Stimulated activated CD8-positive, alpha-beta memory T cell treated with anti-CD3 and anti-CD28 coated beads, Interleukin-4, amount 100 ng/mL, for 48 hours (primary cell): ENCODE results near the gene KIFC3.
"Not testable (repeated sequence)": the region's sequence is repeated elsewhere in the genome, so short reads cannot be mapped to it uniquely, and the experiment has no call there.

Experiments used
- DNase-seq: peaks from one replicate; pipeline ENCODE4 v3.0.0-alpha.2; 2020

KIFC3 gene

GRCh38 chr16:57823836-57824235 is 21.5 kb upstream of the KIFC3 start:
- no peak for DNase-seq

GRCh38 chr16:57822856-57823255 is 20.6 kb upstream of the KIFC3 start:
- DNase-seq, result no peak

- no peak for DNase-seq
Observed at GRCh38 chr16:57822018-57822553, 19.8 kb upstream of the KIFC3 start.

GRCh38 chr16:57821149-57821971 is 19.1 kb upstream of the KIFC3 start:
- no peak for DNase-seq

- DNase-seq, result no peak
Observed at GRCh38 chr16:57818377-57819064, 16.2 kb upstream of the KIFC3 start.

GRCh38 chr16:57817680-57818079 is 15.4 kb upstream of the KIFC3 start:
- DNase-seq, result no peak

- DNase-seq, result peak; percentile 61
Observed at GRCh38 chr16:57815987-57816745, 13.9 kb upstream of the KIFC3 start.

GRCh38 chr16:57814896-57815295 is 12.6 kb upstream of the KIFC3 start:
- DNase-seq, result no peak

- DNase-seq, result no peak
Observed at GRCh38 chr16:57813466-57813865, 11.2 kb upstream of the KIFC3 start.

- not testable (repeated sequence) for DNase-seq
Observed at GRCh38 chr16:57811340-57811739, 9.0 kb upstream of the KIFC3 start.

- DNase-seq, result peak; percentile 80
Observed at GRCh38 chr16:57810197-57811031, 8.1 kb upstream of the KIFC3 start.

- no peak for DNase-seq
Observed at GRCh38 chr16:57809276-57810196, 7.2 kb upstream of the KIFC3 start.

- no peak for DNase-seq
Observed at GRCh38 chr16:57808589-57809228, 6.4 kb upstream of the KIFC3 start.

- DNase-seq, result peak; percentile 79
Observed at GRCh38 chr16:57807968-57808528, 5.8 kb upstream of the KIFC3 start.

GRCh38 chr16:57807252-57807967 is 5.1 kb upstream of the KIFC3 start:
- no peak for DNase-seq

GRCh38 chr16:57805176-57805575 is 2.9 kb upstream of the KIFC3 start:
- DNase-seq, result no peak

GRCh38 chr16:57804111-57804837 is 2.0 kb upstream of the KIFC3 start:
- DNase-seq, result no peak

GRCh38 chr16:57803134-57803990 is 1.1 kb upstream of the KIFC3 start:
- no peak for DNase-seq
